Adipose tissue (tissue), 3 donors: ENCODE measurements around the gene FAM171A2. TPM values are rescaled to one million over a fixed set of nuclear protein-coding genes. Genes with fewer than 3 reads are reported as not detected.
"Not testable (repeated sequence)": the region's sequence is repeated elsewhere in the genome, so short reads cannot be mapped to it uniquely, and the experiment has no call there.

Experiments
- H3K27ac ChIP-seq: one replicate; pipeline ENCODE4 v1.5.1; 2013; ENCODE audit warnings: low read depth, low read length
- WGBS, 3 donors: extraction: QIAGEN DNeasy Blood & Tissue Kit; methylation state at CpG; one replicate each; pipeline ENCODE4 v1.1.7; 2013; 5-methylcytosine and 5-hydroxymethylcytosine counted together
- polyA plus RNA-seq, 3 donors: library from polyadenylated mRNA; stranded (reverse); fragments of 200-250 nt; gene quantifications; one replicate each; pipeline ENCODE4 v1.2.3, GENCODE V29; 2013
- donor health status: healthy with polysubstance abuse.
- donor health status: Bipolar disorder and iron deficiency.
- donor health status: healthy.

Gene FAM171A2
- polyA plus RNA-seq, 3 donors, result 0.30 to 1.00 (median 0.90) TPM

DNA sequence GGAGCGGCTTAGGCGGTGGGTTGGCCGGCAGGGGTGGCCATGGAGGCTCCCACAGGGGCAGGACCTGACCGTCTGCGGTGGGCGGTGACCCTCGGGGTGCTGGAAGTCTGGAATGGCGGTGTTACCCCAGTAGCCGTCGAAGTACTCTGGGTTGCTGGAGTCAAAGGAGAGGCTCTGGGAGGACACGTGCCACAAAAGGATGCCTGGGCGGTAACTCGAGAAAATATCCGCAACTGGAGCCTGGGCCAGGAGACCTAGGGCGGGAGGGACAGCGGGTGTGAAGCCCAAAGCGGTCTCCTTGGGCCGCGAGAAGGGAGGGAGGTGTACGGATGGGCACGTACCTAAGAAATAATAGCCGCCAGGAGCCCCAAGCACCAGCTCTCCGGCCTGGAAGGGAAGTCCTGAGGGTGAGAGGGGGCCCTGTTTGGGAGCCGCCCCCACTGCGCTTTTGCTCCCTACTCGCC, 21.2 kb upstream of the FAM171A2 start:
- H3K27ac ChIP-seq, result no peak overlapping the region
- WGBS, 3 donors, result 4 to 7% (median 6%) methylated on average over 21 to 26 of the region's 26 CpGs

DNA sequence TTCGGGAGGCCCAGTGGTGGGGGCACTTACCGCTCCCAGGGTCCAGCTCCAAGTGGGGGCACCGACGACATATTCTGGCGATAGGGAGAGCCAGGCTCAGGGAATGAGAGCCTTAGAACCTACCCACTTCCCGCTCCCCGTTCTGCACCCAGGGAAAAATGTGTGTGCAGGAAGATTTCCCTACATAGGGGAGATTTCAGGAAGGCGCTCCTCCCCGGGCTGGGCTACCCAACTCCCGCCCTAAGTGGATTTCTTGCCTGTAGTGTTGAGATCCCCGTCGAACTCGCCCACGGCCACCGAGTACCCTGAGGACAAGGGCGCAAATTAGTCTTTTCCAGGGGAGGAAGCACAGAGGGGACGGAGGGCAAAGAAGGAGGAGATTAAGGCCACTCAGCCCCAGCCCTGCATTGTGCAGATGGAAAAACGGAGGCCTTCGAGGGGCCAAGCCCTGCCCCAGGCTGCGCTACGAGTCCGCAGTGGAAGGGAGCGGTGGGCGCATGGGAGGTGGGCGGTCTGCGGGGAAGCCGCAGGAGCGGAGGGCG, 20.7 kb upstream of the FAM171A2 start:
- no peak overlapping the region for H3K27ac ChIP-seq
- 22 to 43% (median 39%) methylated on average over 27 to 29 of the region's 29 CpGs for WGBS, 3 donors

GRCh38 chr17:44383861-44384260, 20.2 kb upstream of the FAM171A2 start:
- H3K27ac ChIP-seq, result no peak overlapping the region
- WGBS, 3 donors, result 61 to 85% (median 82%) methylated on average over 16 of the region's 16 CpGs

DNA sequence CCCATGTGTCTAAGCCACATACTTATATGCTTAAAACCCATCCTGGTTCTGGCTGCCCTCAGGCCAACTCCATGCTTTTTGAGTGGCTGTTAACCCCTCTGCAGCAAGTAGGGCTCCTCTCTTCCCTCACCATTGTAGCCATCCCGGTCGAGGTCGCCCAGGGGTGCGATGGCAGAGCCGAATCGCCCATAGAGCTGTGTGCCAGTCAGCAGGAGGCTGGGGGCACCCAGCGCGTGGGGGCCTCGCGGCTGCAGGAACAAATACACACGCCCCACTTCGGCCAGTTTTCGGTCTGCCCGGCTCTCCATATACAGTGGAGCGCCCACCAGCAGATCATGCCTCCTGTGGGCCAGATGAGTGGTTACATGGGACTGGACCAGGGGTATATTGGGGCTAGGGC, 19.7 kb upstream of the FAM171A2 start:
- 82 to 95% (median 94%) methylated on average over 15 of the region's 15 CpGs for WGBS, 3 donors
- H3K27ac ChIP-seq, result no peak overlapping the region

DNA sequence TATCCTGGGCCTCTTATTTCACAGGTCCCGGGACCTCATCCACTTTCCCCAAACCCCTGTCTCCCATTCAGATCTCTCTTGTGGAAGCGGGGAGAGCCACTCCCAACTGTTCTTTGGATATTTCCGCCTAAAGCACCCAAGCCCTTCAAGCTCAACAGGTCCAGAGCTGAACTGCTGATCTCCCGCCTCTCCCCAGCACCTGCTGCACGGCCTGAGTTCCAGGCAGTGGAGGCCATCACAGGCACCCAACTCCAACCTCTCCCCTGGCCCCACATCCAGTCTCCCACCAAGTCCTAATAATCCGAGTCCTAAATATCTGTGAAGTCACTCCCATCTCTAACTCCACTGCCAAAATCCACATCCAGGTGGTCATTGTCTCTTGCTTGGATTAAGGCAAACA, 19.3 kb upstream of the FAM171A2 start:
- 86 to 91% (median 91%) methylated on average over 6 of the region's 6 CpGs for WGBS, 3 donors
- H3K27ac ChIP-seq, result no peak overlapping the region

DNA sequence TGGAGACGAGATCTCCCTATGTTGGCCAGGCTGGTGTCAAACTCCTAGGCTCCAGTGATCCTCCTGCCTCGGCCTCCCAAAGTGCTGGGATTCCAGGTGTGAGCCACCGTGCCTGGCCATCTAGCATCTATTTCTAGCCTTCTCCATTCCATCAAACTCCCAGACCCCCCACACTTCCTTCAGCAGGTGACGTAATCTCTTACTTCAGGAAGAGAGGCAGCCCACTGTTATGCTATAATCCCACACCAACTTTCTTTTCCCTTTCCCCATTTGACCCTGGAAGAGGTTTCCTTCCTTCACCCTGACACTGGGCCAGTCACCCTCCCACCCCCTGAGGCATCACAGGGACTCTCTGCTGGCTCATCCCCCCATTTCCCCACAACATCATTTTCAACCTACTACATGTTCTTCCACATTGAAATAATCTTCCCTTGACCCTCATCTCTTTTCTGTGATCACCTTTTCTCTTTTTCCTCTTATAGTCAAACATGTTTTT, 18.2 kb upstream of the FAM171A2 start:
- no peak overlapping the region for H3K27ac ChIP-seq
- WGBS, 3 donors, result 73 to 78% (median 75%) methylated on average over 4 of the region's 4 CpGs

DNA sequence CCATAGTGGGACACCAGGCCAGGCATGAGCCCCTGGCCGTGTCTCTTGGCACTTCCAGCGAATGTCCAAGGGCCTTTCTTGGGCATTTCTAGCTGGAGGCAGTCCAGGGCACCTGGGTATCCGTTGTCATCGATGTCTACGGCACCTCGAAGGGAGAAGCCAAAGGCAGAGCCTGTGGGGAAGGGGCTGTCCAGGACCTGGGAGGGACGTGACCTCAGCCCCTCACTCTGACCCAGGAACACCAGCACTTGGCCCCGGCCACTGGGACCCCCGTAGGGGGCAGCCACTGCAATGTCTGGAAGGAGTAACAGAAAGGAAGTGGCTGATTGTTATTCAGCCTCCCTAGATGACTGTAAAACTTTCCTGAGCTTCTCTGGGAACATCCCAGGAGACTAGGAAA, 17.1 kb upstream of the FAM171A2 start:
- no peak overlapping the region for H3K27ac ChIP-seq
- 64 to 83% (median 80%) methylated on average over 9 of the region's 9 CpGs for WGBS, 3 donors

DNA sequence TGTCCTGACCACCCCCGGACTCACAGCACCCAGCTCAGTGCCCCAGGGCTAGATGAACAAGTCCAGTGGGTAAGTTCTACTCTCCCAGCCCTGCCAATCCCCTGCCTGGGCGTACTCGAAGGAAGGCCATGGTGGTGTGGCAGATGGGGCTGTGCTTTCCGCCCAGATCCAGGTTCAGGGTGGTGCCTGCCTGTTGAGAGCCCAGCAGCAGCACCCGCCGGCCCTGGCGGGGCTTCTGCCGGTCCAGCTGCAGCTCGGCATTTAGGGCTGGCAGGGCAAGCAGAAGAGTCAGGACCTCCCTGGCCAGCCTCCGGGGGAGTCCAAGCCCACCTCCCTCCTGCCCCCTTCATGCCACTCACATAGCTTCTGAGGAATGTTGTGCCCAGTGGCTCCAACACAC, 16.2 kb upstream of the FAM171A2 start:
- no peak overlapping the region for H3K27ac ChIP-seq
- 91 to 93% (median 91%) methylated on average over 10 of the region's 10 CpGs for WGBS, 3 donors

DNA sequence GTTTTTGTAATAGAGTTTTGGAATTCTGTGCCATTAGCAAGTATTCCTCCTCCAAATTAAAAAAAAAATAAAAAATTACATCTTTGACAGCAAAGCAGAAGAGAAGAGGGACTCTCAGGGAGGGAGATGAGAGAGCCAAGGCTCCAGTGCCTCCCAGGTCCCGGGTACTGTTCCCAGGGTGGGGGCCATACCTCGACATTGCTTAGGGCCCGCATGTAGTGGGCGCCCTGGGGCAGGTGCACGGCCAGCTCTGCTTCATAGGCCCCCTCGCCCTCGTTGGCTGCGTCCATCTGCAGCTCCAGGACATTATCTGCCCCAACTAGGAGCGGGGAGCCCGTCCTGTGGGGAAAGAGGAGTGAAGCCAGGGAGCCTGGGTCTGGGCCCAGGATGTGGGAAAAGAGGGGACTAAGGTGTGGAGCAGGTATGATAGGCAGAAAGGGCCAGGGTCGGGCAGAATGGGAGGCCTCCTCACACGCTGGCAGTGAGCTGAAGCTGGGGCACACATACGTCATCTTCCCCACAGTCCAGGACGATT, 14.6 kb upstream of the FAM171A2 start:
- 82 to 91% (median 88%) methylated on average over 14 of the region's 14 CpGs for WGBS, 3 donors
- H3K27ac ChIP-seq, result no peak overlapping the region

- no peak overlapping the region for H3K27ac ChIP-seq
- WGBS, 3 donors, result 80 to 93% (median 81%) methylated on average over 12 of the region's 12 CpGs
Observed at GRCh38 chr17:44376779-44377178, 13.1 kb upstream of the FAM171A2 start.

DNA sequence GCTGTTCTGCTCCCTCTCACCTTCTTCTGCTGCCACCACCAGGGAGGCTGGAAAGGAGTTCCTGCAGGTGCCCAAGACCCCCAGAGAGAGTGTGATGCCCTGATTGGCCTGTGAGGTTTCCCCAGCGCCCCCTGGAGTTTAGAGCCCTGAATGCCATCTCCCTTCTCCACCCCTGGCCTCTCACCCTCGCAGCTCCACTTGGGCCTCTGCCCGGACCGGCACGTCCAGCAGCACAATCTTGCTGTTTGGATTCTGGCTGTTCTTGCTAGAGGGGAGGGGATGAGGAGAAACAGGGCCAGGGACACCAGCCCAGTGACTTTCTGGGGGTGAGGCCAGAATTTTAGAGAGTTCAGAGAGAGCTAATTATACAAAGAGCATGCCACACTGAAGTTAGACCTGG, 12.5 kb upstream of the FAM171A2 start:
- 19 to 36% (median 25%) methylated on average over 5 of the region's 5 CpGs for WGBS, 3 donors
- no peak overlapping the region for H3K27ac ChIP-seq

GRCh38 chr17:44375196-44376017, 11.8 kb upstream of the FAM171A2 start:
- WGBS, 3 donors, result 39 to 49% (median 47%) methylated on average over 22 of the region's 22 CpGs
- no peak overlapping the region for H3K27ac ChIP-seq

- 29 to 34% (median 30%) methylated on average over 26 to 31 of the region's 31 CpGs for WGBS, 3 donors
- no peak overlapping the region for H3K27ac ChIP-seq
Observed at GRCh38 chr17:44374306-44375195, 10.9 kb upstream of the FAM171A2 start.

- WGBS, 3 donors, result 71 to 76% (median 76%) methylated on average over 10 of the region's 10 CpGs
- no peak overlapping the region for H3K27ac ChIP-seq
Observed at GRCh38 chr17:44372036-44372435, 8.4 kb upstream of the FAM171A2 start.

GRCh38 chr17:44369414-44370023, 5.9 kb upstream of the FAM171A2 start:
- not testable (repeated sequence) for H3K27ac ChIP-seq
- 44 to 58% (median 44%) methylated on average over 17 of the region's 17 CpGs for WGBS, 3 donors

GRCh38 chr17:44368391-44369243, 5.0 kb upstream of the FAM171A2 start:
- WGBS, 3 donors, result 93 to 94% (median 93%) methylated on average over 41 to 42 of the region's 42 CpGs

GRCh38 chr17:44367231-44367979, 3.8 kb upstream of the FAM171A2 start:
- 35 to 74% (median 66%) methylated on average over 7 of the region's 7 CpGs for WGBS, 3 donors
- no peak overlapping the region for H3K27ac ChIP-seq

More at GRCh38 chr17:44368391-44369243, 5.0 kb upstream of the FAM171A2 start:
- H3K27ac ChIP-seq, result not testable (repeated sequence)
